SK-N-SH (cell line): Measurements from ENCODE around the gene NAALADL2. TPM values are rescaled to one million over a fixed set of nuclear protein-coding genes. Genes with fewer than 3 reads are reported as not detected.

ENCODE experiments used
- CTCF ChIA-PET: fragments of 300-600, 350-600 bp; formaldehyde crosslinking; extraction: SDS; loops from one replicate; lab custom pipeline; 2021; lab: Yijun Ruan, JAX
- POLR2A ChIA-PET: fragments of 350-600 bp; sonication (Branson Sonifier 250); formaldehyde crosslinking; extraction: SDS; loops from one replicate; lab custom pipeline; 2020; ENCODE audit warnings: antibody characterized with exemption, inconsistent platforms; lab: Yijun Ruan, JAX
- DNase-seq: peaks from one replicate; pipeline ENCODE4 v3.0.0; 2012
- H2AFZ ChIP-seq: fragments of 200-600 bp; sonication (generic); 2 replicates; pipeline ENCODE4 v1.8.1; 2016; ENCODE audit warnings: antibody characterized with exemption, mild to moderate bottlenecking, low read depth
- H3F3A ChIP-seq: fragments of 200-600 bp; sonication (generic); replicated peaks from 2 replicates; pipeline ENCODE3; 2016; ENCODE audit warnings: antibody characterized with exemption, mild to moderate bottlenecking; ENCODE audit not compliant: insufficient read depth
- H3K27ac ChIP-seq, 2 experiments: fragments of 200-500 bp in 1 of 2; fragments of 200-600 bp in 1 of 2; sonication (Bioruptor generic) in 1 of 2; sonication (generic), shearing (Covaris generic) in 1 of 2; 2 replicates each; pipeline versions ENCODE4 v1.5.1 to v1.6.1; 2014 to 2016; ENCODE audit warnings: low read depth in 2 of 2, inconsistent platforms in 1 of 2, low read length in 1 of 2, mild to moderate bottlenecking in 1 of 2, mixed read lengths in 1 of 2
- H3K27me3 ChIP-seq: fragments of 200-600 bp; sonication (generic), shearing (Covaris generic); 2 replicates; pipeline ENCODE4 v1.6.1; 2016; ENCODE audit warnings: mixed run types; ENCODE audit not compliant: insufficient read depth
- H3K36me3 ChIP-seq, 2 experiments: fragments of 200-500 bp in 1 of 2; fragments of 200-600 bp in 1 of 2; sonication (Bioruptor generic) in 1 of 2; sonication (generic) in 1 of 2; replicated peaks in 1 of 2; 2 replicates each; pipeline versions ENCODE3 to v1.5.1; 2014 to 2016; ENCODE audit warnings: low read length in 1 of 2, mild to moderate bottlenecking in 1 of 2; ENCODE audit not compliant: insufficient read depth in 2 of 2, control insufficient read depth in 1 of 2
- H3K4me1 ChIP-seq, 2 experiments: fragments of 200-500 bp in 1 of 2; fragments of 200-600 bp in 1 of 2; sonication (Bioruptor generic) in 1 of 2; sonication (generic), shearing (Covaris generic) in 1 of 2; 2 replicates each; pipeline versions ENCODE4 v1.5.1 to v1.6.1; 2014 to 2016; ENCODE audit warnings: low read depth in 1 of 2, low read length in 1 of 2, mixed run types in 1 of 2; ENCODE audit not compliant: insufficient read depth in 2 of 2, control insufficient read depth in 1 of 2
- H3K4me2 ChIP-seq: fragments of 200-600 bp; sonication (generic), shearing (Covaris generic); 2 replicates; pipeline ENCODE4 v1.6.1; 2017; ENCODE audit warnings: mixed run types
- H3K4me3 ChIP-seq, 2 experiments: fragments of 200-500 bp in 1 of 2; fragments of 200-600 bp in 1 of 2; sonication (Bioruptor generic) in 1 of 2; sonication (generic), shearing (Covaris generic) in 1 of 2; 2 replicates each; pipeline versions ENCODE4 v1.5.1 to v1.8.1; 2014 to 2016; ENCODE audit warnings: low read depth in 2 of 2, inconsistent platforms in 1 of 2, low read length in 1 of 2, mild to moderate bottlenecking in 1 of 2, mixed read lengths in 1 of 2, moderate library complexity in 1 of 2
- H3K79me2 ChIP-seq: fragments of 200-600 bp; sonication (generic); 2 replicates; pipeline ENCODE4 v1.8.1; 2017; ENCODE audit warnings: mild to moderate bottlenecking; ENCODE audit not compliant: insufficient read depth
- H3K9ac ChIP-seq: fragments of 200-600 bp; sonication (generic); 2 replicates; pipeline ENCODE4 v1.6.1; 2017; ENCODE audit warnings: mixed run types
- H3K9me2 ChIP-seq: fragments of 200-600 bp; sonication (generic); 2 replicates; pipeline ENCODE4 v1.6.1; 2017; ENCODE audit warnings: mixed run types
- H3K9me3 ChIP-seq: fragments of 200-600 bp; sonication (generic); 2 replicates; pipeline ENCODE4 v1.6.1; 2017; ENCODE audit warnings: mixed run types, mild to moderate bottlenecking, moderate library complexity
- H4K20me1 ChIP-seq: fragments of 200-600 bp; sonication (generic); 2 replicates; pipeline ENCODE4 v1.6.1; 2017; ENCODE audit warnings: mild to moderate bottlenecking, mixed run types; ENCODE audit not compliant: insufficient read depth
- CHD2 ChIP-seq: fragments of 150-350 bp; IDR thresholded peaks from 2 replicates; pipeline ENCODE4 v1.6.1; 2018; ENCODE audit warnings: low read length; ENCODE audit not compliant: partially characterized antibody
- ELF1 ChIP-seq: IDR thresholded peaks from 2 replicates; pipeline ENCODE4 v1.4.0; 2012
- EP300 ChIP-seq, 2 experiments: IDR thresholded peaks; 2 replicates each; pipeline versions ENCODE4 v1.4.0 to v1.6.1; 2012; ENCODE audit warnings: borderline replicate concordance in 1 of 2, low read depth in 1 of 2, low read length in 1 of 2
- GATA2 ChIP-seq: sonication (generic); formaldehyde crosslinking; IDR thresholded peaks from 2 replicates; pipeline ENCODE4 v1.5.0; 2020; ENCODE audit warnings: mild to moderate bottlenecking, missing genetic modification reagents
- JUND ChIP-seq: IDR thresholded peaks from 2 replicates; pipeline ENCODE4 v1.4.0; 2012
- MEF2A ChIP-seq: IDR thresholded peaks from 2 replicates; pipeline ENCODE4 v1.4.0; 2012; ENCODE audit warnings: low read depth, borderline replicate concordance
- MXI1 ChIP-seq: IDR thresholded peaks from 2 replicates; pipeline ENCODE4 v1.6.1; 2012; ENCODE audit warnings: mild to moderate bottlenecking, low read depth, low read length, improper control_type of control experiment
- NFIC ChIP-seq: IDR thresholded peaks from 2 replicates; pipeline ENCODE4 v1.4.0; 2012; ENCODE audit warnings: borderline replicate concordance
- NRF1 ChIP-seq: IDR thresholded peaks from 2 replicates; pipeline ENCODE4 v1.6.1; 2012; ENCODE audit warnings: low read depth, mild to moderate bottlenecking, low read length
- RXRA ChIP-seq: IDR thresholded peaks from 2 replicates; pipeline ENCODE4 v1.4.0; 2012; ENCODE audit warnings: low read depth, mild to moderate bottlenecking, borderline replicate concordance
- SIN3A ChIP-seq: IDR thresholded peaks from 2 replicates; pipeline ENCODE4 v1.6.1; 2012; ENCODE audit warnings: low read depth, mild to moderate bottlenecking, low read length, moderate library complexity, borderline replicate concordance
- TAF1 ChIP-seq: IDR thresholded peaks from 2 replicates; pipeline ENCODE4 v1.6.1; 2012; ENCODE audit warnings: low read depth, mild to moderate bottlenecking, low read length, moderate library complexity, borderline replicate concordance
- TEAD4 ChIP-seq: IDR thresholded peaks from 2 replicates; pipeline ENCODE4 v1.4.0; 2012; ENCODE audit warnings: mild to moderate bottlenecking, borderline replicate concordance; ENCODE audit not compliant: insufficient read depth
- USF2 ChIP-seq: fragments of 150-350 bp; IDR thresholded peaks from 2 replicates; pipeline ENCODE4 v1.6.1; 2017; ENCODE audit warnings: antibody characterized with exemption, low read length, low read depth, borderline replicate concordance
- WGBS: methylation state at CpG from one replicate; pipeline ENCODE4 v1.1.6; 2017; ENCODE audit warnings: low lambda C conversion rate; 5-methylcytosine and 5-hydroxymethylcytosine counted together
- polyA plus RNA-seq, 3 experiments: library from polyadenylated mRNA; depleted of rRNA; stranded (reverse); fragments of >200 nt; gene quantifications; 2 replicates each; pipeline ENCODE4 v1.2.3, GENCODE V29; 2012
- TF ChIP-seq, protein P1 (sequence below): IDR thresholded peaks from 2 replicates; pipeline ENCODE4 v1.4.0; 2012; ENCODE audit warnings: low read depth
- TF ChIP-seq, protein P2 (sequence below): fragments of 200-600 bp; sonication (generic); IDR thresholded peaks from 2 replicates; pipeline ENCODE4 v1.6.1; 2017; ENCODE audit warnings: antibody characterized with exemption, mild to moderate bottlenecking, moderate library complexity
- TF ChIP-seq, protein P3 (sequence below): IDR thresholded peaks from 2 replicates; pipeline ENCODE4 v1.4.0; 2012; ENCODE audit warnings: low read depth, borderline replicate concordance

Gene NAALADL2
- polyA plus RNA-seq, 1 of the 3 experiments (the other 2 are of a cell fraction): 1.2 TPM

- Histone ChIP-seq H3K9me2 (no peaks in the 10 kb centered on the region), H3K9ac (no peak overlapping the region), H3K27ac (no peak overlapping the region), H3F3A (no peaks in the 10 kb centered on the region), H3K4me1 (peaks cover 0 to 2% of the 10 kb centered on the region in 2 experiments; a peak in 2 of 4 replicates), H3K36me3 (no peaks in the 10 kb centered on the region), H3K79me2 (no peaks in the 10 kb centered on the region), H3K4me3 (no peak overlapping the region), H4K20me1 (no peaks in the 10 kb centered on the region), H3K27me3 (no peaks in the 10 kb centered on the region), H3K9me3 (no peaks in the 10 kb centered on the region), H3K4me2 (no peak overlapping the region), H2AFZ (no peak overlapping the region)
- POLR2A ChIA-PET: no interaction called here
- no peak for DNase-seq
- TF ChIP-seq CHD2 (no peak), RXRA (no peak), MEF2A (no peak), EP300 (IDR thresholded peaks at IDR 0.05; ENCODE audit: borderline replicate concordance in 1 of 2, low read depth in 1 of 2, low read length in 1 of 2) (no peak), SIN3A (no peak), MXI1 (no peak), JUND (no peak), TAF1 (no peak), USF2 (no peak), TEAD4 (no peak), GATA2 (CRISPR knock-in tag) (no peak), ELF1 (no peak), NRF1 (no peak), NFIC (no peak)
- TF ChIP-seq, protein P1, sequence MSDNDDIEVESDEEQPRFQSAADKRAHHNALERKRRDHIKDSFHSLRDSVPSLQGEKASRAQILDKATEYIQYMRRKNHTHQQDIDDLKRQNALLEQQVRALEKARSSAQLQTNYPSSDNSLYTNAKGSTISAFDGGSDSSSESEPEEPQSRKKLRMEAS: no peak
- TF ChIP-seq, protein P2, sequence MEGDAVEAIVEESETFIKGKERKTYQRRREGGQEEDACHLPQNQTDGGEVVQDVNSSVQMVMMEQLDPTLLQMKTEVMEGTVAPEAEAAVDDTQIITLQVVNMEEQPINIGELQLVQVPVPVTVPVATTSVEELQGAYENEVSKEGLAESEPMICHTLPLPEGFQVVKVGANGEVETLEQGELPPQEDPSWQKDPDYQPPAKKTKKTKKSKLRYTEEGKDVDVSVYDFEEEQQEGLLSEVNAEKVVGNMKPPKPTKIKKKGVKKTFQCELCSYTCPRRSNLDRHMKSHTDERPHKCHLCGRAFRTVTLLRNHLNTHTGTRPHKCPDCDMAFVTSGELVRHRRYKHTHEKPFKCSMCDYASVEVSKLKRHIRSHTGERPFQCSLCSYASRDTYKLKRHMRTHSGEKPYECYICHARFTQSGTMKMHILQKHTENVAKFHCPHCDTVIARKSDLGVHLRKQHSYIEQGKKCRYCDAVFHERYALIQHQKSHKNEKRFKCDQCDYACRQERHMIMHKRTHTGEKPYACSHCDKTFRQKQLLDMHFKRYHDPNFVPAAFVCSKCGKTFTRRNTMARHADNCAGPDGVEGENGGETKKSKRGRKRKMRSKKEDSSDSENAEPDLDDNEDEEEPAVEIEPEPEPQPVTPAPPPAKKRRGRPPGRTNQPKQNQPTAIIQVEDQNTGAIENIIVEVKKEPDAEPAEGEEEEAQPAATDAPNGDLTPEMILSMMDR: no peak
- TF ChIP-seq, protein P3, sequence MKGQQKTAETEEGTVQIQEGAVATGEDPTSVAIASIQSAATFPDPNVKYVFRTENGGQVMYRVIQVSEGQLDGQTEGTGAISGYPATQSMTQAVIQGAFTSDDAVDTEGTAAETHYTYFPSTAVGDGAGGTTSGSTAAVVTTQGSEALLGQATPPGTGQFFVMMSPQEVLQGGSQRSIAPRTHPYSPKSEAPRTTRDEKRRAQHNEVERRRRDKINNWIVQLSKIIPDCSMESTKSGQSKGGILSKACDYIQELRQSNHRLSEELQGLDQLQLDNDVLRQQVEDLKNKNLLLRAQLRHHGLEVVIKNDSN: no peak
- WGBS: 93% methylated on average over 2 of the region's 2 CpGs
- CTCF ChIA-PET: no interaction called here
Measured at GRCh38 chr3:175242243-175242642, 383.1 kb downstream of the NAALADL2 start.
